Measurements from ENCODE around the gene RAB8B. TPM values are rescaled to one million over a fixed set of nuclear protein-coding genes. Genes with fewer than 3 reads are reported as not detected.
"Not testable (repeated sequence)": the region's sequence is repeated elsewhere in the genome, so short reads cannot be mapped to it uniquely, and the experiment has no call there.

Gene RAB8B
- polyA plus RNA-seq, 4 donors = 27.9 to 35.8 (median 34.6) TPM

DNA sequence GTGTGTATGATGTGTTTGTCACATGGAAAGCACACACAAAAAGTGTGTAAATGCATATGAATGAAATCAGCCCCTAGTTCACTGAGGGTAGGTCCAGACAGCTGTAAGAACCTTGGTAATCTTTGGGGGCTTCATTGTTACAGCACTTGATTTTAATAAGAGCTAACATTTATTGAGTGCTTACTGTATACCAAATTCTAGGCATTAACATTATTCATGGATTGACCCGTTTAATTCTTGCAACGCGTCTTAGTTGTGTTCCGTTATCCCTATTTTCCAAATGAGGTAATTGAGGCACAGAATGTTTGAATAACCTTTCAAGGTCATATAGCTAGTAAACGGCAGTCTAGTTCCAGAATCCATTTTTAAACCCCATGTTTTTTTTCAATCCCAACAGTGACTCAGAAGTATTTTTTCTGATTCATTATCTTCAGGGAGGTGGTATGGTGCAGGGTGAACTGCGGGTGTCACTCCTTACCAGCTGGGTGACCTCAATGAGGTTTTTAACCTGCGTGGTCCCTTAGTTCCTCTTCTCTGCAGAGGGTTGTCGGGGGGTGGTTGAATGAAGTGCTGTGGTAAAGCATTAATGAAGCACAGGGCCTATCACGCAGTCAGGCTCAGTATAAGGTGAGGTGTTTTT, 14.2 kb downstream of the RAB8B start:
- DNase-seq (ENCODE audit: low read depth in 4 of 4, low spot score in 3 of 4) = no peak

DNA sequence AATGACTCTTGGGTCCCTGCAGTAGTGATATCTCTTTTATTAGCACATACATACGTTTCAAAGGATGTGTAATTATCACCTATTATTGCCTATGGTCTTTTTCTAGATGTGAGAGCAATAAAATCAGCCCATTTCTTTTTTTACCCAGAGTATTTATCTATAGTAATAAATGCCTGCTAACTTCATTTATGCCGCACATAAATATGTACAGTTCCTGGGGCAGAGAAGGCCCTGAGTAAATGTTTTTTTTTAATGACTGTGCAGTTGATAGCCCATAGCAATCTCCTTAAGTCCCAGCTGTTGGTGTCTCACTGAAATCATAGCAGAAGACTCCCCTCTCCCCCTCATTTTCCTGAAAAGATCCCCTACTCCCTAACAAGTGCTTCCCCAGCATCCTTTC, 16.7 kb downstream of the RAB8B start:
- DNase-seq (ENCODE audit: low read depth in 4 of 4, low spot score in 3 of 4) = no peak

DNA sequence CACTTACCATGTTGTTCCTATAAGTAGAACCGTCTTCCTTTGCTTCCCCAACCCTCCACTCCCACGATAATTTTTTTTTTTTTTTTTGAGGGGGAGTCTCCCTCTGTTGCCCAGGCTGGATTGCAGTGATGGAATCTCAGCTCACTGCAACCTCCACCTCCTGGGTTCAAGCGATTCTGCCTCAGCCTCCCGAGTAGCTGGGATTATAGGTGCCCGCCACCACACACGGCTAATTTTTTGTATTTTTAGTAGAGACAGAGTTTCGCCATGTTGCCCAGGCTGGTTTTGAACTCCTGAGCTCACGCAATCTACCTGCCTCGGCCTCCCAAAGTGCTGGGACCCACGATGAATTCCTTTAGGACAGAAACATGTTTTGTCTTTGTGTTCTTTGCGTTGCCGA, 19.4 kb downstream of the RAB8B start:
- DNase-seq (ENCODE audit: low read depth in 4 of 4, low spot score in 3 of 4) = not testable (repeated sequence)

DNA sequence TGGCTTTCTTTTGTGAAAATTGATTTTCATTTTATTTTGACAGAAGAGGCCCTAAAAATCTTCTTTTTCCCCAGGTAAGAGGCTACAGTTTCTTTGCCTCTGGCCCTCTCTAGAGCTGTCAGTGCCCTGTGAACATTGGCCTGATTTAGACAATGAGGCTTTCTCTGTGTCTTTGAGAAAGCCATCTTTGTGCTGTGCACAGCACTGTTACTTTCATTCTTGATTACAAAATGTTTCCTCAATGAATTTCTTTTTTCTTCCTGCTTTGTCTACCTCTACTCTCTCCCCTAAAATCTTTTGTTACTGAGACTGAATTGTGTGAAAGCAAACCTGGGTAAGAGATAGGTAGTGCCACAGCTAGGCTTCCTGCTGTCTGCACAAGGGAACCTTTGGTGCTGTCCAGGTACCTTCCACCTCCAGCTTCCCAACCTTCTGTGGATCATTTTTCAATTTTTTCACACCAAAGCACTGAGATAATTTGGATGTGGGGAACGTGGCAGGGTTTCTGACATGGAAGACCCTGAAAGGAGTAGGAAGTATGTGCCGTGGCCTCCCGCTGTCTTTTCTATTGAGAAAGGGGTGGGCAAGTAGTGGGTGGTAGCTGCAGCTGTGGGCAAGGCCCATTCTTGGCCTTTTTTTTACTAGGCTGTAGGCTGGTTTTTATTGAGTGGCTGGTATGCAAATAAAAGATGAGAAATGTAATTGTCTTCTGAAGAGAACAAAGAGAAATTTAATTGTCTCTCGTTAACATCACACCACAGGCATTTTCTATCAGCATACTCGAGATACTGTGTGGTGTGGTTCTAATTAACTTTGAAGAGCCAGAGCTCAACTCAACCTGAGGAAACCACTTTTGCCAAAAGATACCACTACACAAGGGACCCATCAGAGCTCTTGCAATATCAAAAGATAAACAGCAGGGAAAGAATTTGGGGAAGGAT, 21.0 kb downstream of the RAB8B start:
- no peak for DNase-seq (ENCODE audit: low read depth in 4 of 4, low spot score in 3 of 4)

DNA sequence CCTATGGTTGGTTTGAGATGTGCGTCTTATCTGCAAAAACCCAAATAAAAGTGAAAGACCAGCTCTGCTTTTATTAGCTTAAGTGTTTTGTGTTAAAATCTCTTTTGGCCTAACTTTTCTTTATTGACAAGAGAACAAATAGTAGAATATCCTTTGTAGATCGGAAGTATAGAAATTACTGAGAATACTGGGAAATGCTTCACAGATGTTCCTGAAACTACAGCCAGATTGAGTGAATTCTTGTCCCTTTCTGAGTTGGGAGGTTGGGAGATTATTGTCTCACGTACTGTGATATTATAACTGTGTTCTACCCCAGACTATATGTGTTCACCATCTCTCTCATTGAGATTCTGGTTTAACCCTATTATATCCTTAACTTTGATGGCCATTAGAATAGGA, 21.7 kb downstream of the RAB8B start:
- DNase-seq (ENCODE audit: low read depth in 4 of 4, low spot score in 3 of 4) = no peak

DNA sequence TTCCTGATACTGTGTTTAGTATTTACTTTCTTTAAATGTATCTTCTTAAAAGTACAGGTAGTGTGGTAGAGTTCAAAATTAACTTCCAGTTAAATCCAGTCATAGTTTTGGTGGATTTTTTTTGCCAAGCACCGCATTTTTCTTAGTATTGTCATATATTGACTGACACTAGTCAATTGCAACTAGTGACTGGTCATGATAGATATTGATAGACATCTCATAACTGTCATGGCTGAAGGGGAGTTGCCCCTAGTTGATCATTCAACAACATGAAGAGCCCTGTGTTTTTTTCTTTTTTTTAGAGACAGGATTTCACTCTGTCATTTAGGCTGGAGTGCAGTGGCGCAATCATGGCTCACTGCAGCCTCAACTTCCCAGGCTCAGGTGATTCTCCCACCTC, 22.1 kb downstream of the RAB8B start:
- no peak for DNase-seq (ENCODE audit: low read depth in 4 of 4, low spot score in 3 of 4)

DNA sequence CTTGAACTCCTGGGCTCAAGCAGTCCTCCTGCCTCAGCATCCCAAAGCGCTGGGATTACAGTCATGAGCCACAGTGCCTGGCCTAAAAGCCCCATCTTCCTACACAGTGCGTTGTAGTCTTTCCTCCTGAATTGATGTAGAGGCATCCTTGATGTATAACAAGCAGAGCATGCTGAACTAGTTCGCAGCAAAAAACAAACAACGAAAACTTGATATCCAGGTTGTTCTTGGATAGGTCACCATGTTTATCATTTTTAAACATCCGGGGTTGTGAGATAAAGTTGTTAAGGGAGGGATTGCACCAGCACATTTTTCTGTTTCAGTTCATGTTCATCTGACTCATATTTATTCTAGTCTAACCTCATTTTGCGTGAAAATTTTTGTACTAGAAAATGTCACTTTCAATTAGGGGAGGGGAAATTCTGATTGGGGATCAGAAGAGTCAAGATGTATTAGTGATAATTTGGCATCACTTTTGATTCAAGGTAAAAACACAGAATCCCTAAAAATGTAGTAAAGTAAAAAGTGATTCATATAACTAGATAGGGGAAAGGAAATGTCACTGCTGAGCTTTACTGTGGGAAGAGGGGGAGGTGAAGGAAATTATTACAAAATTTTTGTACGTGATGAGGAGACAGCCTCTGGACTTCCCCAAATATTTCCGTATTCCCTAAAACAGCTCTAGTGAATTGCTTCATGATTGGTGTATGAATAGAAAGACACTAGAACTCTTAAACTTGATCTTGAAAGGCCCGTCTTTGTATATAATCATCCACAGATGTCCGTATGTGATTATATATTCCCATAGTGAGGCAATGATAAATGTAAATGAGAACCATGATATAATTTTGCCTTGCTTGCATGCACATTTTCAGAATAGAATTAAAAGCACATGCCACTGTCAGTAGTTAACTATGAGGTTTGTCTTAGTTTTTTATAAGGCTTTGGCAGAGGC, 22.9 kb downstream of the RAB8B start:
- no peak for DNase-seq (ENCODE audit: low read depth in 4 of 4, low spot score in 3 of 4)

DNA sequence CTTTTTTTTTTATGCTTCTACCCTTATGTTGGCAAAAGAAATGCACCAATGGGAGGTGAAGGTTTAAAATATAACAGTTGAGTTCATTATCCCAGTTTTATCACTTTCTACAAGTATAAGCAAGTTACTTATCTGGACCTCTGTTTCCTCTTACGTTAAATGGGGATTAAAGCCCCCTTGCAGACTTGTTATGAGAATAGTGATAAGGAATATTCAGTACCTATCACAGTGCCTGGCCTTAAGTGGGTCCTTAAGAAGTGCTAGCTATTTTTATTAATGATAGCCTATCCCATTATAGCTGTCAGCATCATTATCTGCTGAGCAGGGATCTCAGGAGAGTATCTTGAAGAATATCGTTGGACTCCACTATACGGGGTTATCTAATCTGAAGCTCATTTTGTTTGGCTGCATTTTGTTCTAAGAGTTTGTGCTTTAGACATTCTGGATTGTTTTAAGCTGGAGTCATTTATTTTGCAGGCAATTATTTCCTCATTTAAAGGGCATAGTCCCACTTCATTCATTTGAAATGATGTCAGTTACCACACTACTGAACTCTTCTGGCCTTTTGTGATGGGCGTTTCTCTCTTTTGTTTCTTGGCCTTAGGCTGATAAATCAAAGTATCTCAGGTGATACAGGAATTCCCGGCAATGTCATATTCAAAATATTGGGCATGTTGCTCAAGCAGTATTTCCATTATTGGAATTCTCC, 28.8 kb downstream of the RAB8B start:
- DNase-seq (ENCODE audit: low read depth in 4 of 4, low spot score in 3 of 4) = no peak

DNA sequence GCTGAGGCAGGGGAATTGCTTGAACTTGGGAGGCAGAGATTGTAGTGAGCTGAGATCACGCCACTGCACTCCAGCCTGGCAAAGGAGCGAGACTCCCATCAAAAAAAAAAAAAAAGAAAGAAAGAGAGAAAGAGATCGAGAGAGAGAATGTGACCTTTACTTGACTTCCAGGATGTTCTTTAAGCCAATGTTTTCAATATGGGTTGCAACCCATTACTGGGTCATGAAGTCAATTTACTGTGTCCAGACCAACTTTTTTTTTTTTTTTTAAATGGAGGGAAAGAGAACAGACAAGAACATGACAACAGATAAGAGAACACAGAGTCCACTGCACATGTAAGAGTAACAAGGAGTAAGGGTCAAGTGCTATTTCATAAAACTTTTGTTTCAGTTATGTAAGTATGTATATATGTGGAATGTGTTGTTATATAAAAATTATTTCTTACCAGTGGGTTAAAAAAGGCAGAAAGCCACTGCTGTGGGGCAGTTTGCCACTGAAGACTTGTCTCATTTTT, 29.8 kb downstream of the RAB8B start:
- no peak for DNase-seq (ENCODE audit: low read depth in 4 of 4, low spot score in 3 of 4)

DNA sequence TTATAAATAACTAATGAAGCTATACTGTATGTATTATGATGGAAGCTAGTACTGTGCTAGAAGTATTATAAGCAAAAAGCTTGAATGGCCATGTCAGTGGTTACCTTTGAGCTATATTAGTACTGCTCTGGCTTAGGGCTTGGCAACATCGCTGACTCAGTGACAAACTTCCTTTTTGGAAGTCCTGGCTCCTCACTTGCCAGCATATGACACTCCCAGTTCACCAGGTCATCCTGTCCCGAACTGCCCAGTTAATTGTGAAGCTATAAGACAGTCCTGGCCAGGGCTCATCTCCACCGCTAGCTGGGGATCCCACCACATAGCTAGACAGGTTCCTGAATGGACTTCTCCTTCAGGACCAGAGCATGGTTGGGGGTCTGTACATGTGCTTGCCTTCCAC, 31.9 kb downstream of the RAB8B start:
- no peak for DNase-seq (ENCODE audit: low read depth in 4 of 4, low spot score in 3 of 4)

DNA sequence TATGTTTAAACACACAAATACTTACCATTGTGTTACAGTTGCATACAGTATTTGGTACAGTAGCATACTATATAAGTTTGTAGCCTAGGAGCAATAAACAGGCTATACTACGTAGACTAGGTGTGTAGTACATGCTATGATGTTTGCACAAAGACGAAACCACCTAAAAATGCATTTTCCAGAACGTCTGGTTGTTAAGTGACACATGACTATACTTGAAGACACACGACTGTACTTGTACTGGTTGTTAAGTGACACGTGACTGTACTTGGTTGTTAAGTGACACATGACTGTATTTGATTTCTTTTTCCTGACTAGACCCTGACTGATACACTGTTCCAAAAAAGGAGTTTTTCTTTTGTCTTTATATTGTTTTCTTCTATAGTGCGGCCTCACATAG, 34.1 kb downstream of the RAB8B start:
- no peak for DNase-seq (ENCODE audit: low read depth in 4 of 4, low spot score in 3 of 4)

DNA sequence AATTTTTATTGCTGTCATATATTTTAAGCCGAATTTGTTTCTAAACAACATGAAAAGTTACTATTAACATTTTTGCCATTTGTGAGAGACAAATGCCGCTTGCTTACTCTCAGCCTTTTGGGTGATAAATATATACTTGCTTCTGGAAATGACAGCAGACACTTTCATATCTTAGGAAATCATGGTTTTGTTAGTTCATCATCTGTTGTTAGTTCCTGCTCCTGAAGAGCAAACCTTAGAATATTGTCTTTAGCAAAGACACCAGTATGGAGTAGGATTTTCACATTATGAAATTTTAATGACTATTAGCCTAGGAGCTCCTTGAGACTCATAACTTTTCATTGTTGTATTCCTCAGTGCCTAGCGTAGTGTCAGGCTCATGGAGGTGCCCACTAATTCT, 36.0 kb downstream of the RAB8B start:
- DNase-seq (ENCODE audit: low read depth in 4 of 4, low spot score in 3 of 4) = no peak

DNA sequence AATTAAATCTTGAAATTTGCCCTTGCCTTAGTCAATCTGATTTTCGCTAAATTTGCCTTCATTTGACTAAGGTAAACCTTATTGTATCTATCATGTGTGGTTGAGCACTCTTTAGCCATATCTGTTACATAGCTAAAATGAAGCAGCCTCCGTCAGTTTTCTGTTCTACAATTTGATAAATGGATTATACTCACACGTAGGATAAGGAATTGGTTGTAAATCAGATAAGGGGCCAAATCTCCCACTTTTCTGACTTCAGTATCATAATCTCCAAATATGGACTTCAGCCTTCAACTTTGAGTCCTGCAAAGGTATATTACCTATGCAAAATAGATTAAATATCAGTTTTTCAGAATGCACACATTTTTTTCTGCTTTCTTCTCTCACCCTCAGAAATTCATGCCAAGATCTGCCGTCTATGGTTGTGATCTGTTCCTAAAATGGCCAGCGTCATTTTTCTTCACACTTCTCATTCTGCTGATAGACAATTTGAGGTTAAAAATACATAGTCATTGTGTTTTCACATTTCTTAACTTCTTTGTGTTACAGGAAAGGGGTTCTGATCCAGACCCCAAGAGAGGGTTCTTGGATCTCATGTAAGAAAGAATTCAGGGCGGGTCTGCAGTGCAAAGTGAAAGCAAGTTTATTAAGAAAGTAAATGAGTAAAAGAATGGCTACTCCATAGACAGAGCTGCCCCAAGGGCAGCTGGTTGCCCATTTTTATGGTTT, 36.9 kb downstream of the RAB8B start:
- DNase-seq (ENCODE audit: low read depth in 4 of 4, low spot score in 3 of 4) = no peak

DNA sequence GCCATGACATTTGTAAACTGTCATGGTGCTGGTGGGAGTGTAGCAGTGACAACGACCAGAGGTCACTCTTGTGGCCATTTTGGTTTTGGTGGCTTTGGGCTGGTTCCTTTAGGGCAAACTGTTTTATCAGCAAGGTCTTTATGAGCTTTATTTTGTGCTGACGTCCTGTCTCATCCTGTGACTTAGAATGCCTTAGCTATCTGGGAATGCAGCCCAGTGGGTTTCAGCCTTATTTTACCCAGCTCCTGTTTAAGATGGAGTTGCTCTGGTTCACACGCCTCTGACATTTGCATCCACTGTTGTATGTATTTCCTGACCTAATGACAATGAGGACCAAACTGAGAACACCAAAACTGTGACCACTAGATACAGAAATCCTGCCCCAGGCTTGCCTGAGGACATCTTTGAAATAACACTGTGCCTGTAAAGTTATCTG, 37.6 kb downstream of the RAB8B start:
- DNase-seq (ENCODE audit: low read depth in 4 of 4, low spot score in 3 of 4) = no peak

DNA sequence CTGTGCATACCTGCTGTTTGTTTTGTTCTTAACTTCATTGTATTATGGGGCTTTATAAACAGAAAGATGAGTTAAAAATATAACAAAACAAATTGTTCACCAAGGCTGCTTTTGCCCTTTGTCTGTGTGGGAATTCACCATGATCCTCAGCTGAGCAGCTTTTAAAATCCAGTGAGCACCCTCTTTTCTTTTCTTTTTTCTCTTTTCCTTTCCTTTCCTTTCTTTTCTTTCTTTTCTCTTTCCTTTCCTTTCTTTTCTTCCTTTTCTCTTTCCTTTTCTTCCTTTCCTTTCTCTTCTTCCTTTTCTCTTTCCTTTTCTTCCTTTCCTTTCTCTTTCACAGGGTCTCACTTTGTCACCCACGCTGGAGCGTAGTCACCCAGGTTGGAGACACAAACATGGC, 38.3 kb downstream of the RAB8B start:
- no peak for DNase-seq (ENCODE audit: low read depth in 4 of 4, low spot score in 3 of 4)

DNA sequence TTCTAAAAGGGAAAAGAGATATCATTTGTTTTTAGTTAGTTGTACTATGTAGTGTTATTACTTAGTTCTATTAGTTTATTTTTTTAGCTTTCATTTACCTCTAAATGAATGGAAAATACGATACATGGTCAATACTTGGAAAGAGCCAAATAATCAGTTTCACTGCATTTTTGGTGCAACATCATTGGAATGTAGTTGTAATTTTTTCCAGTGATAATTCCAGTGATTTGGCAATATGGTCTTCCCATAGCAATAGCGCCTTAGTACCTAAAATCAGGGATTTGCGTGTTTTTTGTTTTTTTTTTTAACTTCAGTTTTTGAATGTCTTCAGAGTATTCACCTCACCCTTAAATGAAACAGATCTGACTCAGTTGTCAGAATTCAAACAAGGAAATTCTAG, 41.8 kb downstream of the RAB8B start:
- DNase-seq (ENCODE audit: low read depth in 4 of 4, low spot score in 3 of 4) = no peak

DNA sequence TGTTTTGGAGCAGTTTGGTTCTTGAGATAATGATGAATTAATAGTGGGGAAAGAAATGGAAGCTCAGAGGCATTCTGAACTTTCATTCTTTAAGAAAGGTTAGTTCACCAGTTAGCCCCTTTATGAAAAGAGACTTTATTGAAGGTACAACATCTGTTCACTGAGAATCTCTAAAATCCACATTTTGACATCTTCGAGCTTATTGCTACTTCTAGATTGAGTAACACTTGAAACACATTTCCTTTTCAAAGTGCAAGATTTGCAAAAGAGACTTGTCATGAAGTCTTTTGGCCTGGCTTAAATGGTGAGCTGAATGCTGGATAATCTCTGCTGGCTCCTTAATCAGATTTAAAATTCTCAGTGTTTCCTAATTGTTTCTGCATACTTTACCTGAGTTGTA, 42.3 kb downstream of the RAB8B start:
- DNase-seq (ENCODE audit: low read depth in 4 of 4, low spot score in 3 of 4) = no peak

DNA sequence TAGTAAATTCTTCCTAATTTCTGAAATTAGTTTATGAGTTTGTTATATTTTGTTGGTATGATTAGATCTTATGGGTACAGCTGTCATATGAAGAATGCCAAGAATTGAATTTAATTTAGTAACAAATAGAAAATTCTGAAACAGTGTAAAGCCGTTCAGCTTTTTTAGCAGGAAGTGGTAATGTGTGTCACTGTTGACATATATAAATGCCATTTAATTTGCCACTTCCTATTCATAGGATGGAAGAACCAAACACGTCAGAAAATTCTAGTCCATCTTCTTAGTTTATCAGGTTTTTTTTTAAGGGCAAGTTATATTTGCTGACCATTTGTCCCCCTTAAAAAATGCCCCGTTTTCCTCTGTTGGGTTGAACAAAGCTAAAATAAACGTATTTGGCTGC, 43.0 kb downstream of the RAB8B start:
- DNase-seq (ENCODE audit: low read depth in 4 of 4, low spot score in 3 of 4) = no peak

DNA sequence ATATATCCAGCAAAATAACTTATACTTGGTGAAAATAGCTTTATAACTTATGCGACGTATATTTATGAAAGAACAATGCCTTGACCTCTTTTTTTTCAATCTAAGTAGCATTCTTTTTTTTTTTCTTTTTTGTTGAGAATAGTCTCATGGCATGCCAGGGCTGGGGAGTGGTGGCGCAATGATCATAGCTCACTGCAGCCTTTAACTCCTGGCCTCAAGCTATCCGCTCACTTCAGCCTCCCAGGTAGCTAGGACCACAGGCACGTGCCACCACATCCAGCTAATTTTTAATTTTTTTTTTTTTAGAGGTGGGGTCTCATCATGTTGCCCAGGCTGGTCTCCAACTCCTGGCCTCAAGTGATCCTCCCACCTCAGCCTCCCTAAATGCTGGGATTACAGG, 43.5 kb downstream of the RAB8B start:
- no peak for DNase-seq (ENCODE audit: low read depth in 4 of 4, low spot score in 3 of 4)
